Measurements from ENCODE around the gene WDR17.

WDR17 gene

DNA sequence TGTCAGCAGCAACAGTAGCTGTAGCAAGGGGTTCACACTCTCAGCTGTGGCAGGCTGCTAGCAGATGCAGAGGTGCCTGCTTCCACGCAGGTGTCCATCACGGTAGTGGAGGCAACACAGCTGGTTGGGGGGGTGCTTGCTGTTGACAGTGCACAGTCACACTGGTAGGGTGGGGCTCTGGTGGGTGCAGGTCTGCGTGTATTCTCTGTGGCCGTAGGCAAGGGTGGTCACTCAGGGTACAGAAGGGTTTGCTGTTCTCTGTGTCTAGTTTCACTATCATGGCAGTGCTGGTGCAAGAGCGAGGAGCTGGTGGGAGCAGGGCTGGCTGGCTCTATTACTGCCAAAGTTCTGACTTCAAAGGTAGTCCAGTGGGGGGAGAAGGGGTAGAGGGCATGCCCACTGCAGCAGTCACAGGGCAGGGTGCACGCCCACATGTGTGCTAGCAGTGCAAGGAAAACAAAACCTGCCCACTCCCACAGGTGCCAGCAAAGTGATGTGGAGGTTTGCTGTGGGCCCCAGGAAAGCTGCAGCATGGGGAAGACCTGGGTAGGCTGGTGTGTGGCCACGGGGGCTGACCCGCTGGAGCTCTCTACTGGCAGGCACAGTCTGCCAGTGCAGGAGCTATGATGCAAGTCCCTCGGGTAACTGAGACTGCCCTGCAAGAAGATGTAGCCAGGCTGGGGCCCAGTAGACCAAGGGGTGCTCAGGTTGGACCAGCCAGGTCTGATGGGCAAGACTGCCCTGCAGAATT is 21.6 kb upstream of the WDR17 start:
- no peaks in the 10 kb centered on the region for H3K27me3 ChIP-seq (ENCODE audit: control insufficient read depth, insufficient read depth, low read length)
- no peak overlapping the region for H3K27ac ChIP-seq (ENCODE audit: low read depth, low read length)
- no peaks in the 10 kb centered on the region for H3K36me3 ChIP-seq (ENCODE audit: control insufficient read depth, insufficient read depth, low read length)
- no peak overlapping the region for H3K9ac ChIP-seq (ENCODE audit: low read depth, low read length)
- H3K9me3 ChIP-seq (ENCODE audit: control insufficient read depth, insufficient read depth, low read length) = no peaks in the 10 kb centered on the region
- no peaks in the 10 kb centered on the region for H3K4me1 ChIP-seq (ENCODE audit: control insufficient read depth, insufficient read depth, low read length)
- H3K4me3 ChIP-seq (ENCODE audit: low read depth, low read length) = no peak overlapping the region

DNA sequence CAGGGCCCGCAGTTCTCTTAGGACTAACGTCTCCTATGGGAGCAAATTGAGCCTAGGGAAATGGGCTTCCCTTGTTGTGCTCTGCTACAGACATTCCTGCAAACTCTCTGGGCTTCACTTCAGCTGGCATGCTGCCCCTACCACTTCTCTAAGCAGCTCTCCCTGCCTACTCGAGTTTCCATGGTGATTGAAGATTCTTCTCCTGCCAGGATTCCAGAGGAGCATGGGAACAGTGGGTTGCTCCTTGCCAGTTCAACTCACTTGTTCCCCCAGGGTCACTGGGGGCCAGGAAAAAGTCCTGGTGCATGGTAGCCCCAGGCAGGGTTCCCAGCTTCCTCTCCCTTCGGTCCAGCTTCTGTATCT is 21.1 kb upstream of the WDR17 start:
- Histone ChIP-seq H3K36me3 (ENCODE audit: control insufficient read depth, insufficient read depth, low read length) (no peaks in the 10 kb centered on the region), H3K27ac (ENCODE audit: low read depth, low read length) (no peak overlapping the region), H3K4me3 (ENCODE audit: low read depth, low read length) (no peak overlapping the region), H3K4me1 (ENCODE audit: control insufficient read depth, insufficient read depth, low read length) (no peaks in the 10 kb centered on the region), H3K9me3 (ENCODE audit: control insufficient read depth, insufficient read depth, low read length) (no peaks in the 10 kb centered on the region), H3K9ac (ENCODE audit: low read depth, low read length) (no peak overlapping the region), H3K27me3 (ENCODE audit: control insufficient read depth, insufficient read depth, low read length) (no peaks in the 10 kb centered on the region)

DNA sequence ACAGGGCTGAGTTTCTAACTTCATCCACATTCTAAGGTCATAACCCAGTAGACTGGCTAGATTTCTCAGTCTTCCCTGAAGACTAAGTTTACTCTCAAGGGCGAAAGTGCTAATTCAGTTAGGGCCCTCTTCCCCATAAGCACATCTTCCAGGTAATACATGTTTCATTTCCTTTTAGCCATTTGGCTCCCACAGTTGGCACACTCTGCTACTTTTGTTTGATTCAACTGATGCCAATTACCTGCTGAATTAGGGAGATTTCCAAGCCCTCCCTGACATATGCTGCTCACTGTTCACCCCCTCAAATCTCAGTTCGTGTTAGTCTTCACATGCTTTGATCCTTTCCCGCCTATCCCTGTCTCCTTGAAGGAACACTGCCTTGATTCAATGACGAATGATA is 17.0 kb upstream of the WDR17 start:
- H3K27me3 ChIP-seq (ENCODE audit: control insufficient read depth, insufficient read depth, low read length) = no peaks in the 10 kb centered on the region
- H3K4me1 ChIP-seq (ENCODE audit: control insufficient read depth, insufficient read depth, low read length) = no peaks in the 10 kb centered on the region
- no peaks in the 10 kb centered on the region for H3K9me3 ChIP-seq (ENCODE audit: control insufficient read depth, insufficient read depth, low read length)
- H3K36me3 ChIP-seq (ENCODE audit: control insufficient read depth, insufficient read depth, low read length) = no peaks in the 10 kb centered on the region
- no peak overlapping the region for H3K27ac ChIP-seq (ENCODE audit: low read depth, low read length)
- no peak overlapping the region for H3K9ac ChIP-seq (ENCODE audit: low read depth, low read length)
- H3K4me3 ChIP-seq (ENCODE audit: low read depth, low read length) = no peak overlapping the region

DNA sequence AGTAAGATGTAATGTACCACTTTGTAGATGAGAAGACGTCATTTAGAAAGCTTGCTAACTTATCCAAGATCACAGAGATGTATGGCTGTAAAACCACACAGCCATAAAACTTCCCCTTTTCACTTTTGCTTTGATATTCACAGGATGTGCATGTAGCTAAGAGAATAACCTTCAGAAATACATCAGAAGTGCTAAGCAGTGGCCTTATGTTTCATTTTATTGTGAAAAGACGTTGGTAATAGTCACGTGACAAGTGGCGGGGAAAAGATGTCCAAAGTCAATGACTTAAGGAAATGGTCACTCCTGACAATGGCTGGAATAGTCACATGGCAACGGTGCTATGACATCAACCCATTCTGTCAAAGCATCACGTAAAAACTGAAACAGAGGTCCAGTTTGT is 12.9 kb upstream of the WDR17 start:
- Histone ChIP-seq H3K9ac (ENCODE audit: low read depth, low read length) (no peak overlapping the region), H3K36me3 (ENCODE audit: control insufficient read depth, insufficient read depth, low read length) (no peaks in the 10 kb centered on the region), H3K4me3 (ENCODE audit: low read depth, low read length) (no peak overlapping the region), H3K27me3 (ENCODE audit: control insufficient read depth, insufficient read depth, low read length) (no peaks in the 10 kb centered on the region), H3K4me1 (ENCODE audit: control insufficient read depth, insufficient read depth, low read length) (no peaks in the 10 kb centered on the region), H3K27ac (ENCODE audit: low read depth, low read length) (no peak overlapping the region), H3K9me3 (ENCODE audit: control insufficient read depth, insufficient read depth, low read length) (no peaks in the 10 kb centered on the region)

DNA sequence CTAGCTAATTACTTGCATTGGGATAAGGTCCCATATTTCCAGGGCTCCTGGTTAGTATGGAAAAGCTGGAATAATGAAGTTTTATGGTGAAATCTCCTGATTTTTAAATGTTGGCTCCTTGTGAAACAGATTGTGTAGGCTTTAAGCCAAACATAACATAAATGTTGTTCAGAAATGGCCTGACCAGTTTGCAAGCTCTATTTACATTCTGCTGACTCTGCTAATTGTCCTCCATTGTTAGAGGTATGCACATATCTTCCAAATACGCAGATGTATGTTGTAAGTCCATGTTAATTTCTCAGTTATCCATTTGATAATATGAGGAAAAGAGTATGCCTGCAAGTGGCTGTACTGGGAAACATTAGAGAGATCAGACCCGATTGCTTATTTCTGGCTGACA is 11.9 kb upstream of the WDR17 start:
- Histone ChIP-seq H3K4me1 (ENCODE audit: control insufficient read depth, insufficient read depth, low read length) (no peaks in the 10 kb centered on the region), H3K36me3 (ENCODE audit: control insufficient read depth, insufficient read depth, low read length) (no peaks in the 10 kb centered on the region), H3K9me3 (ENCODE audit: control insufficient read depth, insufficient read depth, low read length) (no peaks in the 10 kb centered on the region)

DNA sequence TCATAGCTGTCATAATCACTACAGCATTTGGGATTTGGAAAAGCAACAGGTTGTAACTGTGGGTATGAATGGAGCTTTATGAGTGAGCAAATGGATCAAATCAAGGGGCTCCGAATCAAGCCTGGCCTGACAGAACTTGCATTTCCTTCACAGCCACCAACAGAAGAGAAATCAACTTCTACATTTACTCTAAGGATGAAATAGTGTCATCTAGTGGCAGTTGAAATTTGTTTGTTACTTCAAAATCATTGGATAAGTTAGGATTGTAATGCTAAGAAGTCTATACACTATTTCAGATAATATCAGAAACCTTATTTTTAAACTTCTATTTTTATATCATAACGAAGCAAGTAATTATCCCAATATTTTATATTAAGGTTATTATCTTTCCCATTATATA is 10.7 kb upstream of the WDR17 start:
- no peak overlapping the region for H3K4me3 ChIP-seq (ENCODE audit: low read depth, low read length)
- no peaks in the 10 kb centered on the region for H3K27me3 ChIP-seq (ENCODE audit: control insufficient read depth, insufficient read depth, low read length)
- no peaks in the 10 kb centered on the region for H3K9me3 ChIP-seq (ENCODE audit: control insufficient read depth, insufficient read depth, low read length)
- no peak overlapping the region for H3K27ac ChIP-seq (ENCODE audit: low read depth, low read length)
- H3K36me3 ChIP-seq (ENCODE audit: control insufficient read depth, insufficient read depth, low read length) = no peaks in the 10 kb centered on the region
- no peaks in the 10 kb centered on the region for H3K4me1 ChIP-seq (ENCODE audit: control insufficient read depth, insufficient read depth, low read length)
- no peak overlapping the region for H3K9ac ChIP-seq (ENCODE audit: low read depth, low read length)

More for the DNA sequence above, 11.9 kb upstream of the WDR17 start:
- no peaks in the 10 kb centered on the region for H3K27me3 ChIP-seq (ENCODE audit: control insufficient read depth, insufficient read depth, low read length)
- H3K4me3 ChIP-seq (ENCODE audit: low read depth, low read length) = no peak overlapping the region
- no peak overlapping the region for H3K9ac ChIP-seq (ENCODE audit: low read depth, low read length)
- no peak overlapping the region for H3K27ac ChIP-seq (ENCODE audit: low read depth, low read length)

DNA sequence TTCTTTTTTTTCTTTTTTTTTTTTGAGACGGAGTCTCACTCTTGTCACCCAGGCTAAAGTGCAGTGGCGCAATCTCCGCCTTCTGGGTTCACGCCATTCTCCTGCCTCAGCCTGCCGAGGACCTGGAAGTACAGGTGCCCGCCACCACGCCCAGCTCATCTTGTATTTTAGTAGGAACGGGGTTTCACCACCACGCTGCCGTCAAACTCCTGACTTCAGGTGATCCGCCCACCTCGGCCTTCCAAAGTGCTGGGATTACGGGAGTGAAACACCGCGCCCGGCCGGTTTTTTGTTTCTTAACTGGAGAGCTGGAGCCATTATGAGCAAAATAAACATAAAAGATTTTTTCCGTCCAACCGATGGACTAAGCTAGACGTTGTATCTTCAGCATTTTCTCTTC is 1.9 kb upstream of the WDR17 start:
- Histone ChIP-seq H3K27ac (ENCODE audit: low read depth, low read length) (no peak overlapping the region), H3K9ac (ENCODE audit: low read depth, low read length) (no peak overlapping the region), H3K9me3 (ENCODE audit: control insufficient read depth, insufficient read depth, low read length) (no peaks in the 10 kb centered on the region), H3K4me1 (ENCODE audit: control insufficient read depth, insufficient read depth, low read length) (no peaks in the 10 kb centered on the region; the same call in 1 of the 2 replicates), H3K4me3 (ENCODE audit: low read depth, low read length) (no peak overlapping the region), H3K36me3 (ENCODE audit: control insufficient read depth, insufficient read depth, low read length) (no peaks in the 10 kb centered on the region), H3K27me3 (ENCODE audit: control insufficient read depth, insufficient read depth, low read length) (no peaks in the 10 kb centered on the region)

DNA sequence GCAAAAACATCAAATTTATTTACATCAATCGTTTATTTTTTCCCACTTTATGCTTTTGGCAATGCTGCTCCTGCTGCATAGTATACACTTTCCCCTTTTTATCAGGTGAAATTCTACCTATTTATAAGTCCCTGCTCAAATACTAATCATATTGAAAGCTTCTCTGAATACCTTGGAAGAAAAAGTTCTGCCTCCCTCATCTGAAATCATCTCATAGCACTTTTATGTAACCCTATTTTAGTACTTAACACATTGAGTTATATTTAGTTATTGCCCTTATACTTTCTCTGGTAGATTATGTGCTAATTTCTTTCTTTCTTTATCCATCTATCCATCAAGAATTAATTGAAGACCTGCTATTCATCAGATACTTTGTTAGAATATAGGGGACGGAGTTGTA is 1.1 kb upstream of the WDR17 start:
- no peak overlapping the region for H3K27ac ChIP-seq (ENCODE audit: low read depth, low read length)
- no peaks in the 10 kb centered on the region for H3K27me3 ChIP-seq (ENCODE audit: control insufficient read depth, insufficient read depth, low read length)
- no peaks in the 10 kb centered on the region for H3K36me3 ChIP-seq (ENCODE audit: control insufficient read depth, insufficient read depth, low read length)
- H3K4me3 ChIP-seq (ENCODE audit: low read depth, low read length) = no peak overlapping the region
- no peak overlapping the region for H3K9ac ChIP-seq (ENCODE audit: low read depth, low read length)
- H3K9me3 ChIP-seq (ENCODE audit: control insufficient read depth, insufficient read depth, low read length) = no peaks in the 10 kb centered on the region
- H3K4me1 ChIP-seq (ENCODE audit: control insufficient read depth, insufficient read depth, low read length) = no peaks in the 10 kb centered on the region; the same call in 1 of the 2 replicates

DNA sequence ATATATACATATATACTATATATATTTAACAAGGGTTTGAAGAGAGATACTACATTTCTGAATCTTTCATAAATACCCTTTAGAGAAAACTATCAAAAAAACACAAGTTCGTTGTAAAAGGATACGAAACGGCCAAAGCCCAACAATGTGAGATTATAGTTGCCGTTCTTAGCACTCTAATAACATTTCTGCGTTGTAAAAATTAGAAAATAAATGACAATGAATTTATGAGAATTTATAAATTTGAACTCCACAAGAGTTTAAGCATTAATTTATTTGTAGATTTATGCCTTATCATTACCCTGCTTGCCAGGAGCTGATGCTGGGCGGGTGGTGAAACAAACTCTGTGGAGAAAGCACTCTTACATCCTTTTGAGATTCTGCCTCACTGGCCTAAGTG is 1.1 kb downstream of the WDR17 start:
- Histone ChIP-seq H3K9me3 (ENCODE audit: control insufficient read depth, insufficient read depth, low read length) (no peaks in the 10 kb centered on the region), H3K9ac (ENCODE audit: low read depth, low read length) (no peak overlapping the region), H3K36me3 (ENCODE audit: control insufficient read depth, insufficient read depth, low read length) (no peaks in the 10 kb centered on the region), H3K4me1 (ENCODE audit: control insufficient read depth, insufficient read depth, low read length) (no peaks in the 10 kb centered on the region; the same call in 1 of the 2 replicates), H3K27ac (ENCODE audit: low read depth, low read length) (no peak overlapping the region), H3K27me3 (ENCODE audit: control insufficient read depth, insufficient read depth, low read length) (no peaks in the 10 kb centered on the region), H3K4me3 (ENCODE audit: low read depth, low read length) (peak overlapping the region; percentile 81; the same call in 1 of the 2 replicates)

DNA sequence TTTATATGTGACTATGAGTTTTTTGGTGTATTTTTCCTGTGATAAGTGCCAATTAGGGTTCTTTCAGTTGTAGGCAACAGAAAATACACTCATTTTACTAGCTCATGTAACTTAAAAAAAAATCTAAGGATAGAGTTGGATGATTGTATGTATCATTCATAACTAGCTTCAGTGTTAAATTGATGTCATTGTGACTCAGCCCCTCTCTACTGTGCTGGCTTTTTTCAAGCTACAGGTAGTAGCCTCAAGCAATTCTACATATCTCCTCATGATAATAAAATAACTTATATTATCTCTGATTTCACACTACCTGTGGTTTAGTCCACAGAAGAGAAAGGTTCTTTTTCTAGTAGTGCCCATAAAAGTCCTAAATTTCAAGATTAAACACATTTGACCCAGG is 11.9 kb downstream of the WDR17 start:
- Histone ChIP-seq H3K27me3 (ENCODE audit: control insufficient read depth, insufficient read depth, low read length) (no peaks in the 10 kb centered on the region), H3K4me1 (ENCODE audit: control insufficient read depth, insufficient read depth, low read length) (no peaks in the 10 kb centered on the region), H3K9ac (ENCODE audit: low read depth, low read length) (no peak overlapping the region)

DNA sequence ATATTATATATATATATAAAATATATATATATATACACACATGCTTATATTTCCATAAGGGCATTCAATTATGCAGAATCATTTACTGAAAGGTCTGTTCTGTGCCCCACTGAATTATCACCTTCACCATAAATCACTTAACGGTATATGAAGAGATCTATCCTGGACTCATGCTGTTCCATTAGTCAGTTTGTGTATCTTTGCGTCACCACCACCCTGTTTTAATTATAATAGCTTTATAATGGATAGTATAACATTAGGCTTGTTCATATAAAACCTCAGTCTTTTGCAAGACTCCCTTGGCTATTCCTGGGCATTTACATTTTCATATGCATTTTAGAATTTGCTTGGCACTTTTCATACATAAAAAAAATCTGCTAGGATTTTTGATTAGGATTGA is 19.1 kb downstream of the WDR17 start:
- Histone ChIP-seq H3K27ac (ENCODE audit: low read depth, low read length) (no peak overlapping the region), H3K9me3 (ENCODE audit: control insufficient read depth, insufficient read depth, low read length) (no peaks in the 10 kb centered on the region), H3K4me1 (ENCODE audit: control insufficient read depth, insufficient read depth, low read length) (no peaks in the 10 kb centered on the region), H3K27me3 (ENCODE audit: control insufficient read depth, insufficient read depth, low read length) (no peaks in the 10 kb centered on the region), H3K4me3 (ENCODE audit: low read depth, low read length) (no peak overlapping the region), H3K9ac (ENCODE audit: low read depth, low read length) (no peak overlapping the region), H3K36me3 (ENCODE audit: control insufficient read depth, insufficient read depth, low read length) (no peaks in the 10 kb centered on the region)

More for the DNA sequence above, 11.9 kb downstream of the WDR17 start:
- H3K27ac ChIP-seq (ENCODE audit: low read depth, low read length) = no peak overlapping the region
- no peaks in the 10 kb centered on the region for H3K36me3 ChIP-seq (ENCODE audit: control insufficient read depth, insufficient read depth, low read length)
- H3K9me3 ChIP-seq (ENCODE audit: control insufficient read depth, insufficient read depth, low read length) = no peaks in the 10 kb centered on the region
- H3K4me3 ChIP-seq (ENCODE audit: low read depth, low read length) = no peak overlapping the region

Data from HUES48 (cell line).